GM12801 (cell line): ENCODE results near the gene AVPR1A.

Experiments
- CTCF ChIP-seq: IDR thresholded peaks from one replicate; pipeline ENCODE4 v1.5.1; 2011; ENCODE audit warnings: control low read depth; ENCODE audit not compliant: insufficient read length; ENCODE audit errors: extremely low read depth

AVPR1A gene

GRCh38 chr12:63154560-63154959 is 3.6 kb upstream of the AVPR1A start:
- TF ChIP-seq CTCF = no peak

DNA sequence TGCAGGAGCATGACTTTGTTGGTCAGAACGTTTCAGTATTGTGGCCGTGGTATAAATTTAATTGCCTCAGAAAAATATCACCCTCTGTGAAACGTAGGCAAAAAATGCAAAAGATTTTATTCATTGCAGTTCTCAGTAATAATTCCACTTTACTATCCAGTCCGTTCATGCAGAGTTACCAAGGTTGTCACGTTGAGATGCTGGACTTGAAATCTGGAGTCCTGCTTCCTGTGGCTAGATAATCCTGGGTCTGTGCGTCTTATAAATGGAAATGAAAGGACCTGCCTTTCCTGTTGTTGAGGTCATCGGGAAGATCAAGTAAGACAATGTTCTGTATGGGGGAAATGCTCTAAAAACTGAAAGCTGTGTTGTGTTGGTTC is 1.3 kb upstream of the AVPR1A start:
- no peak for TF ChIP-seq CTCF

- no peak for TF ChIP-seq CTCF
Observed at GRCh38 chr12:63151623-63152320, 771 bp upstream of the AVPR1A start.

- no peak for TF ChIP-seq CTCF
Observed at GRCh38 chr12:63149909-63150712, 890 bp downstream of the AVPR1A start.

GRCh38 chr12:63144556-63144955 is 6.4 kb downstream of the AVPR1A start:
- no peak for TF ChIP-seq CTCF

GRCh38 chr12:63138488-63138887 is 12.5 kb downstream of the AVPR1A start:
- TF ChIP-seq CTCF = no peak

- TF ChIP-seq CTCF = no peak
Observed at GRCh38 chr12:63133981-63134380, 17.0 kb downstream of the AVPR1A start.
